Right lobe of liver (tissue), 6 donors: ENCODE data around the gene TEN1. TPM values are rescaled to one million over a fixed set of nuclear protein-coding genes. Genes with fewer than 3 reads are reported as not detected.
A peak's percentile ranks its signal among the peaks of the same experiment; 100 is the strongest.
"Not testable (repeated sequence)": the region's sequence is repeated elsewhere in the genome, so short reads cannot be mapped to it uniquely, and the experiment has no call there.

Source experiments
- ATAC-seq, 4 donors: fragments of 200-7000 bp; cut with Tn5 transposase; one replicate each; pipeline ENCODE4 v1.9.1; 2020; ENCODE audit warnings: mild to moderate bottlenecking in 4 of 4, moderate library complexity in 4 of 4
- DNase-seq, 3 donors: peaks; one replicate each; pipeline ENCODE4 v3.0.0-alpha.2; 2020
- H3K27ac ChIP-seq, 3 donors: fragments of 200-600 bp; one replicate each; pipeline ENCODE4 v1.8.0; 2022
- H3K27me3 ChIP-seq, 2 donors: fragments of 200-600 bp; one replicate each; pipeline ENCODE4 v1.8.0; 2022
- H3K36me3 ChIP-seq, 4 donors: fragments of 200-600 bp; sonication (generic) in 1 of 4; one replicate each; pipeline versions ENCODE4 v1.5.1 to v1.8.0; 2017 to 2022; ENCODE audit warnings: control low read depth in 1 of 4
- H3K4me1 ChIP-seq, 4 donors: fragments of 200-600 bp; sonication (generic) in 1 of 4; one replicate each; pipeline versions ENCODE4 v1.5.1 to v1.8.0; 2017 to 2022; ENCODE audit warnings: control low read depth in 1 of 4
- H3K4me3 ChIP-seq, 3 donors: fragments of 200-600 bp; one replicate each; pipeline ENCODE4 v1.8.0; 2022
- H3K9me3 ChIP-seq, 4 donors: fragments of 200-600 bp; sonication (generic) in 1 of 4; one replicate each; pipeline versions ENCODE4 v1.5.1 to v1.8.0; 2017 to 2022; ENCODE audit warnings: control low read depth in 1 of 4
- POLR2A ChIP-seq: fragments of 450-650 bp; IDR thresholded peaks from one replicate; pipeline ENCODE4 v1.6.1; 2017; ENCODE audit warnings: antibody characterized with exemption, mild to moderate bottlenecking
- WGBS: methylation state at CpG from one replicate; pipeline ENCODE4 v1.1.6; 2018; ENCODE audit warnings: low coverage, low lambda C conversion rate; ENCODE audit not compliant: insufficient coverage; ENCODE audit errors: missing lambda C conversion rate; 5-methylcytosine and 5-hydroxymethylcytosine counted together
- intact Hi-C, 2 donors: fragments of 100-400 bp; cut with DNase I; formaldehyde crosslinking; loops; one replicate each; pipeline versions ENCODE4 v1.11.2 to v1.14.1; 2022
- total RNA-seq, 6 experiments: library from RNA; depleted of rRNA in 2 of 6; stranded (reverse); fragments of >200 nt in 2 of 6; fragmentation: NEBNext Ultra II Directional in 3 of 6; extraction: Animal tissue kit (Norgen Biotek cat#: 25700) in 3 of 6; gene quantifications; one replicate each; pipeline versions ENCODE4 v1.1.0 to v1.2.4, GENCODE V29; 2016 to 2023
- TF ChIP-seq, protein P1 (sequence below), 4 donors: fragments of 200-600 bp in 3 of 4; fragments of 450-650 bp in 1 of 4; IDR thresholded peaks; one replicate each; pipeline versions ENCODE4 v1.5.1 to v1.8.0; 2016 to 2022; ENCODE audit warnings: antibody characterized with exemption in 4 of 4, mild to moderate bottlenecking in 2 of 4
- donor health status: DM: no; HTN: yes; CAD: no.
- donor health status: DM: no; HTN: no; CAD: no.
- donor health status: DM: no; HTN: no; CAD: no.
- donor health status: DM: no; HTN: yes; CAD: no.
- donor health status: DM: no; HTN: yes; CAD: no.

Gene TEN1
- total RNA-seq, 6 experiments from 2014 or later: 6.9 to 25.2 (median 14.1) TPM

DNA sequence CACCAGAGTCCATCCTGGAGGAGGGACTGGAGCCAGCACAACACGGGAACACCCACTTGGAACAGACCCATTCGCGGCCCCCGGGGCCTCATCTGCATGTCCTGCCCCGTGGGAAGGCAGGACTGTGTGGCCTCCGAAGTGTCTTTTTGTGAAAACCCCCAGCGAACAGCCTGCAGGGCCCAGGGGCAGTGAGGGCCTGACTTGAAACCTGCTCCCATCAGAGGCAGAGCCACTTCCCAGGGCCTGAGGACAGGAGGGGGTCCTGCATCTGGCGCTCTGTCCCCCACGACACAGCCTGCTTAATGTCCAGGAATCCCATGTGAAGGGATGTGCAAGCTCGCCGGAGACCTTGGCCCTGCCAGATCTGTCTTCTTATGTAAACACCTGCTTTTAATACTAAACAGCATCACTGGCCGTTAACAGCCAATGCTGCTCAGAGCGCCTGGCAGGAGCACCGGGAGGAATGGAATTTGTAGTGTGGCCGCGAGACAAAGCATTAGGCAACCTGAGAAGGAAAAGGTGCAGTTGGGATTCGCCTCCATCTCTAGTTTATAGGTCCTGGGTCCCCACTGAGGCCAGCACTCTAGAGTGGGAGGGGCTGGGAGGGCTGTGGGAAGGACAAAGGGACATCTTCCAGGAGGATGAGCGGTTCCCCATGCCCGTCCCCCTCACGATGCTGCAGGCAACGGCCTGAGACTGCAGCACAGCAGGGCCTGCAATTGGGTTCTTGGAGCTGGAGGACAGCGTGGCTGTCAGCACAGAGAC lies 57.6 kb downstream of the TEN1 start:
- ATAC-seq (peak; percentile 64 to 82 (median 68)), DNase-seq (no peak)
- no peak overlapping the region for H3K4me3 ChIP-seq
- whole genome bisulfite sequencing: 42% methylated on average over 12 of the region's 22 CpGs
- H3K27me3 ChIP-seq: no peaks in the 10 kb centered on the region
- no peaks in the 10 kb centered on the region for H3K9me3 ChIP-seq
- no peaks in the 10 kb centered on the region for H3K4me1 ChIP-seq
- no peak overlapping the region for H3K27ac ChIP-seq
- peaks cover 4 to 33% (median 21%) of the 10 kb centered on the region in 4 donors for H3K36me3 ChIP-seq
- intact Hi-C loops: no loop called here
- TF ChIP-seq, protein P1, sequence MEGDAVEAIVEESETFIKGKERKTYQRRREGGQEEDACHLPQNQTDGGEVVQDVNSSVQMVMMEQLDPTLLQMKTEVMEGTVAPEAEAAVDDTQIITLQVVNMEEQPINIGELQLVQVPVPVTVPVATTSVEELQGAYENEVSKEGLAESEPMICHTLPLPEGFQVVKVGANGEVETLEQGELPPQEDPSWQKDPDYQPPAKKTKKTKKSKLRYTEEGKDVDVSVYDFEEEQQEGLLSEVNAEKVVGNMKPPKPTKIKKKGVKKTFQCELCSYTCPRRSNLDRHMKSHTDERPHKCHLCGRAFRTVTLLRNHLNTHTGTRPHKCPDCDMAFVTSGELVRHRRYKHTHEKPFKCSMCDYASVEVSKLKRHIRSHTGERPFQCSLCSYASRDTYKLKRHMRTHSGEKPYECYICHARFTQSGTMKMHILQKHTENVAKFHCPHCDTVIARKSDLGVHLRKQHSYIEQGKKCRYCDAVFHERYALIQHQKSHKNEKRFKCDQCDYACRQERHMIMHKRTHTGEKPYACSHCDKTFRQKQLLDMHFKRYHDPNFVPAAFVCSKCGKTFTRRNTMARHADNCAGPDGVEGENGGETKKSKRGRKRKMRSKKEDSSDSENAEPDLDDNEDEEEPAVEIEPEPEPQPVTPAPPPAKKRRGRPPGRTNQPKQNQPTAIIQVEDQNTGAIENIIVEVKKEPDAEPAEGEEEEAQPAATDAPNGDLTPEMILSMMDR (IDR thresholded peaks at IDR 0.05): no peak
- no peak for TF ChIP-seq POLR2A

DNA sequence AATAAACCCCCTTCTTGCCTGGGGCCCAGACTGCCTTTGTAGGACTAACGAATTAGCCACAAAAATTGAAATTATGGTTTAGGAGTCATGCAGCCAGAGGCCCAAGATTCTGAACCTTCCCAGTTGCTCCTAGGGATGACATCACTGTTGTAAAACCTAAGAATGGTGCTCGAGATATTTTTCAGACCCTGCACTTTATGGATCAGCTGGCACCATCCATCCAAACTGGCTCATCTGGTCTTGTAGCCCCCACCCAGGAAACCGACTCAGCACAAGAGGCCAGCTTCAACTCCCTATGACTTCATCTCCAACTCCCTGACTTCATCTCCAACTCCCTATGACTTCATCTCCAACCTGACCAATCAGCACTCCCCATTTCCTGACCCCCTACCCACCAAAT lies 59.0 kb downstream of the TEN1 start:
- H3K27ac ChIP-seq: no peak overlapping the region
- TF ChIP-seq, protein P1 (IDR thresholded peaks at IDR 0.05): no peak
- no peak for TF ChIP-seq POLR2A
- no peak overlapping the region for H3K4me3 ChIP-seq
- H3K36me3 ChIP-seq: peaks cover 4 to 46% (median 31%) of the 10 kb centered on the region in 4 donors
- WGBS: 90% methylated on average over 3 of the region's 3 CpGs
- ATAC-seq: no peak
- DNase-seq: no peak
- H3K27me3 ChIP-seq: no peaks in the 10 kb centered on the region
- intact Hi-C loops: no loop called here
- no peaks in the 10 kb centered on the region for H3K4me1 ChIP-seq
- no peaks in the 10 kb centered on the region for H3K9me3 ChIP-seq

DNA sequence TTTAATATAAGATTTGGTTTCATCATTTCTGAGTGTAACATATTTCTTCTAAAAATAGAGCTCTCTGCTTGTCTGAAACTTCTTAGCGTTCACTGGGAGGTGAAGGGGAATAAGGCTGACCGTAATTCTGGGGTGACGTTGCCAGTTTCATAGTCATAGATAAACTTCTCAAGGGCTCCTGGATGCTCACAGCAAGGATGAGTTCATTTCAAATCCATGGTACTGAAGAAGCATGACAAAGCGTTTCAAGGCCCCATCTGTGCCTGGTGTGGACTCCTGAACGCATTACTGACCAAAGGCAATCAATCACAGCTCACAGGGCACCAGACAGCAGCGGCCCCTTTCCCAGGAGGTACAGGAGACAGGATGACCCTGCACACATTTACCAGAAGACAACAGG lies 60.1 kb downstream of the TEN1 start:
- H3K27ac ChIP-seq: no peak overlapping the region
- no peak for ATAC-seq
- intact Hi-C loops: no loop called here
- DNase-seq: no peak
- no peak for TF ChIP-seq POLR2A
- TF ChIP-seq, protein P1 (IDR thresholded peaks at IDR 0.05): no peak
- H3K27me3 ChIP-seq: no peaks in the 10 kb centered on the region
- peaks cover 4 to 57% (median 35%) of the 10 kb centered on the region in 4 donors for H3K36me3 ChIP-seq
- H3K4me3 ChIP-seq: no peak overlapping the region
- H3K4me1 ChIP-seq: no peaks in the 10 kb centered on the region
- WGBS: 87% methylated on average over 3 of the region's 6 CpGs
- no peaks in the 10 kb centered on the region for H3K9me3 ChIP-seq

DNA sequence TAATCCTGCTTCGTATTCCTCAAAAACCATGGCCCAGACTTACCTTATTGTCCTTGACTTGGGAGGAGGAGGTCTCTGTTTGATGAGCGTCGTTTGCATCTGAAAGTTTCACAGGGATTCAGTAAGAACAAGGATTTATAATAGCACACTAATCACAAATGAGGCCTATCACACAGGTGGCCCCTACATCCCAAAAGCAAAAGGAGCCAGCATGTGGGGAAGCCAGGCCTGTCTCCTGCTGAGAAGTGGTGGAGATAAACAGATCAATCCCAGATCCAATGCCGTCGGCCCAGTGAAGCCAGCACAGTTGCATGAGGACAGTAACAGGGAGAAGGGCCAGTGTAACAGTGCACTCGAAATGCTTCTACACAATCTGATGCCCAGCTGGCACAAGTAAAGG lies 61.3 kb downstream of the TEN1 start:
- DNase-seq (no peak), ATAC-seq (no peak)
- Histone ChIP-seq H3K27ac (no peak overlapping the region), H3K4me1 (no peaks in the 10 kb centered on the region), H3K27me3 (no peaks in the 10 kb centered on the region), H3K36me3 (peaks cover 4 to 70% (median 43%) of the 10 kb centered on the region in 4 donors), H3K9me3 (no peaks in the 10 kb centered on the region), H3K4me3 (no peak overlapping the region)
- no peak for TF ChIP-seq POLR2A
- intact Hi-C loops: no loop called here
- 45% methylated on average over 5 of the region's 6 CpGs for WGBS

DNA sequence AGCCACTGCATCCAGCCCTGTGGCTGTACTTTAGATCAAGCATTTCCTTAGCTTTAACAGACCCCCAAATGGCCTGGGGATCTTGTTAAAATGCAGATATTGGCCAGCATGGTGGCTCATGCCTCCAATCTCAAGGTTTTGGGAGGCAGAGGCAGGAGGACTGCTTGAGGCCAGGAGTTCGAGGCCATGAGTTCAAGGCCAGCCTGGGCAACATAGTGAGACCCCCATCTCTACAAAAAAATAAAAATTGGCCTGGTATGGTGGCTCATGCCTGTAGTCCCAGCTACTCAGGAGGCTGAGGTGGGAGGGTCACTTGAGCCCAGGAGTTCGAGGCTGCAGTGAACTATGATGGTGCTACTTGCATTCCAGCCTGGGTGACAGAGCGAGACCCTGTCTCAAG lies 63.8 kb downstream of the TEN1 start:
- ATAC-seq, DNase-seq, intact Hi-C loops, H3K27ac ChIP-seq, H3K4me1 ChIP-seq, H3K27me3 ChIP-seq, H3K9me3 ChIP-seq, H3K4me3 ChIP-seq: not testable (repeated sequence)
- 100% methylated on average over 2 of the region's 3 CpGs for WGBS
- H3K36me3 ChIP-seq: peaks cover 4 to 95% (median 59%) of the 10 kb centered on the region in 4 donors

DNA sequence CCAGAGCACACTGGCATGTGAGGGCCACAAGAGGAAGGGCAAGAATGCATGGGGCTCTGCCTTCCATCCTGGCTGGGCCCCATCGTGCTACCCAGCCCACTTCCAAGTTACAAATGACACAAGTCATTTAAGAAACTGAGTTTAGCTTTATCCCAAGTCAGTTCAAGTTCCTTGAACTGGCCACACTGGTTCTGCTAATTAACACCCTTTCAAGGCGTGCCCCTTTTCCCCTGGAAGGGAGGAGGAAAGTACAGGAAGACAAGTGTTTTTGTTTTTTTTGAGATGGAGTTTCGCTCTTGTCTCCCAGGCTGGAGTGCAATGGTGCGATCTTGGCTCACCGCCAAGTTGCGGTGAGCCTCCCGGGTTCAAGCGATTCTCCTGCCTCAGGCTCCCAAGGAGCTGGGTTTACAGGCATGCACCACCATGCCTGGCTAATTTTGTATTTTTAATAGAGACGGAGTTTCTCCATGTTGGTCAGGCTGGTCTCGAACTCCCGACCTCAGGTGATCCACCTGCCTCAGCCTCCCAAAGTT lies 65.5 kb downstream of the TEN1 start:
- DNase-seq, H3K4me1 ChIP-seq, H3K9me3 ChIP-seq, ATAC-seq, H3K27ac ChIP-seq, intact Hi-C loops, H3K27me3 ChIP-seq, H3K4me3 ChIP-seq: not testable (repeated sequence)
- H3K36me3 ChIP-seq: peaks cover 4 to 100% (median 64%) of the 10 kb centered on the region in 4 donors
- WGBS: 74% methylated on average over 2 of the region's 11 CpGs
